ENCODE results near the gene CNNM3.

Gene CNNM3

DNA sequence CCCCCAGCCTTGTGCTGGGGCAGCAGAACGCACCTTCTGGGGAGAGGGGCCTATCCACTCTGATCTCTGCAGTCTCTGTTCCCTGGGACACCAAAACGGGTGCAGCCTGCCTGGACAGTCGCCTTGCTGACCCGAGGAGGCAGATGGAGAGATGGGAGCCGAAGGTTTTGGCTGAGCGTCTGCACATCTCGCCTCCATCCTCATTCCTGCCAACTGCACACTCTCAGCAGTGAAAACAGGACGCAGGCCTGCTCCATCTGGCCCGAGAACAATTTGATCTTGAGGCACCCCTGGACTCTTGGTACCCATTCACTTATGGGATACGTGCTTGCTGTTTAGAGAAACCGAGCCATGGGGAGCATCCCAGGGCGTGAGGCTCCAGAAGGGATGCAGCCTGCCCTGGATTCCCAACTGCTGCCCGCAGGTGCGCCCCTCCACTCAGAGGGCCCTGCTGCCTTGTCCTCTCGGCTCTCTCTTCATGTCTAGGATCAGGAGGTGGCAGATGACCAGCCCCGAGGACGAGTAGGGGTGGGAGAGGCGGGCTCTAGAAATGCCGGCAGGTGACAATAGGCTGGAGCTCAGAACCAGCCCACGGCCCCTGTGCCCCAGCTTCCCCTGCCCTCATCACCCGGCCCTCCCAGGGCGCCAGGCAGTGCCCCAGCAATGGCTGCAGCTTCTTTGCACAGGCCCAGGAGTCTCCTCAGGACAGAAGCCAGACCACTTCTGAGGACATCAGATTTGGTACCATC lies 62.9 kb downstream of the CNNM3 start:
- TF ChIP-seq ZFX (IDR thresholded peaks at IDR 0.05; ENCODE audit: borderline replicate concordance), result no peak
- TF ChIP-seq, protein P1, sequence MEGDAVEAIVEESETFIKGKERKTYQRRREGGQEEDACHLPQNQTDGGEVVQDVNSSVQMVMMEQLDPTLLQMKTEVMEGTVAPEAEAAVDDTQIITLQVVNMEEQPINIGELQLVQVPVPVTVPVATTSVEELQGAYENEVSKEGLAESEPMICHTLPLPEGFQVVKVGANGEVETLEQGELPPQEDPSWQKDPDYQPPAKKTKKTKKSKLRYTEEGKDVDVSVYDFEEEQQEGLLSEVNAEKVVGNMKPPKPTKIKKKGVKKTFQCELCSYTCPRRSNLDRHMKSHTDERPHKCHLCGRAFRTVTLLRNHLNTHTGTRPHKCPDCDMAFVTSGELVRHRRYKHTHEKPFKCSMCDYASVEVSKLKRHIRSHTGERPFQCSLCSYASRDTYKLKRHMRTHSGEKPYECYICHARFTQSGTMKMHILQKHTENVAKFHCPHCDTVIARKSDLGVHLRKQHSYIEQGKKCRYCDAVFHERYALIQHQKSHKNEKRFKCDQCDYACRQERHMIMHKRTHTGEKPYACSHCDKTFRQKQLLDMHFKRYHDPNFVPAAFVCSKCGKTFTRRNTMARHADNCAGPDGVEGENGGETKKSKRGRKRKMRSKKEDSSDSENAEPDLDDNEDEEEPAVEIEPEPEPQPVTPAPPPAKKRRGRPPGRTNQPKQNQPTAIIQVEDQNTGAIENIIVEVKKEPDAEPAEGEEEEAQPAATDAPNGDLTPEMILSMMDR (IDR thresholded peaks at IDR 0.05), result no peak
- H3K27ac ChIP-seq, result no peak overlapping the region

DNA sequence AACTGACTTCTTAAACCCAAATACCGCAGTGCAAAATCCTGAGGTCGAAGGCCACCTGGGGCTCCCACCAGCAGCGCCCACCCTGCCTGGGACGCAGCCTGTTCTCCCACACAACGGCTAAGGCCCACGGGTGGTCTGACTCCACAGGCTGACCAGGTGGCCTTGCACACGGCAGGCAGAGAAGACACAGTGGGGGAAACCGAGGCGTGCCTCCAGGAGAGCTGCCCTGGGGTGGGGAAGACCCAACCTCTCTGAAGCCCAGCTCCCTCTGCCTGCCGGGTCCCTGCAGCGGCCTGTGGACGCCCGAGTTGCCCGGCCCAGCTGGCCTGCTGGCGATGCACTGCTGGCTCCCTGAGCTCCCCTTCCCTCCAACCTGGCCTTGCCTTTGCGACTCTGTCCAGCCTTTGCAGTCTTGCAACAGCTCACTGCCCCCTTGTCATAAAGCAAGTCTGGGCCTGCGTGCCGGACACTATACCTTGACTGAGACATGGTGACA lies 63.5 kb downstream of the CNNM3 start:
- H3K27ac ChIP-seq, result no peak overlapping the region
- no peak for TF ChIP-seq ZFX (IDR thresholded peaks at IDR 0.05; ENCODE audit: borderline replicate concordance)
- TF ChIP-seq, protein P1 (IDR thresholded peaks at IDR 0.05), result no peak

DNA sequence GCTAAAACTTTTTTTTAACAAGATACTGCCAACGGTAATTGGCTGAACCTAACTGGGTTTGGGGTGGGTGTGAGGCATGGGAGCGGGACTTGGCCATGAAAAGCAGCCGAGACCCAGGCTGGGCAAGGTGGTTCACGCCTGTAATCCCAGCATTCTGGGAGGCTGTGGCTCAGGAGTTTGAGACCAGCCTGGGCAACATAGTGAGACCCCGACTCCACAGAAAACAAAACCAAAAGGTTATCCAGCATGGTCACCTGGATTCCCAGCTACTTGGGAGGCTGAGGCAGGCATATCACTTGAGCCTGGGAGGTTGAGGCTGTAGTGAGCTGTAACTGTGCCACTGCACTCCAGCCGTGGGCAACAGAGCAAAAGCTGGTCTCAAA lies 64.8 kb downstream of the CNNM3 start:
- H3K27ac ChIP-seq, result no peak overlapping the region
- TF ChIP-seq, protein P1 (IDR thresholded peaks at IDR 0.05), result no peak
- TF ChIP-seq ZFX (IDR thresholded peaks at IDR 0.05; ENCODE audit: borderline replicate concordance), result no peak

DNA sequence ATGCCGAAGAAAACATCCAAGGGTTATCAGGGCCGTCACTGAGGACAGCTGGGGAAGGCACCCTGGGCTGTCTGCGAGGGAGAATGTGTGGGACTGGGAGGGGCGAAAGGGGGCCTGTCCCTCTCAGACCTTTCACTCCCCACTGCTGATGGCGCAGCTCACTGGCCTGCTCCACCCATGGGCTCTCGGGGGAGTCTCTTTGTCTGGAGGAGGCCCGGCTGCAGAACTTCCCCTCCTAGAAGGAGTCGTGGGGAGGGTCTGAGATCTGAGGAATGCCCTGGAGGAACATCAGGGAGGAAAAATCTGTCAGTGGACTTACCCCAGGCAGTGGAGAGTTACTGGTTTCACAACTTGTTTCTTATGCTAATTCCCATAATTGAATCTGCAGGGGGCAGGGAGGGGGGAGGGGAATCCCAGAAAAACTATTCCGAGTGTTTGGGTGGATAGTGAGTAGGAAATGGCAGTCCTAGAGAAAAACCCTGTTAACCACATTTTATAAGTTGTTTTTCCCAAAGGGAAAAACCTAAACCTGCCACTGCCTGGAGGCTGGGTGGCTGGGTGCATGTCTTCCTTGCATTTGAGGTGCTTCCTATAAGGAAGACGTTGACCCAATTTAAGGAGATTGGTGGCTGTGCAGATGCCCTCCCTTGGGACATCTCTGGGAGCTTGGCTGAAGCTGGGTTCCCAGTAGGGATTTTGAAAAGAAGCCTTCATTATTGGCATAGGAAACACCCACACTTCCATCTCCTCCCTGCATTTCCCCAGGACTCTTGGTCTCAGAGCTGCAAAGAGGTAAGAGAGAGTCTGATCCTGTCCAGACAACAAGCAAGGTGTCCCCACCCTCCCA lies 65.5 kb downstream of the CNNM3 start:
- H3K27ac ChIP-seq, result no peak overlapping the region

DNA sequence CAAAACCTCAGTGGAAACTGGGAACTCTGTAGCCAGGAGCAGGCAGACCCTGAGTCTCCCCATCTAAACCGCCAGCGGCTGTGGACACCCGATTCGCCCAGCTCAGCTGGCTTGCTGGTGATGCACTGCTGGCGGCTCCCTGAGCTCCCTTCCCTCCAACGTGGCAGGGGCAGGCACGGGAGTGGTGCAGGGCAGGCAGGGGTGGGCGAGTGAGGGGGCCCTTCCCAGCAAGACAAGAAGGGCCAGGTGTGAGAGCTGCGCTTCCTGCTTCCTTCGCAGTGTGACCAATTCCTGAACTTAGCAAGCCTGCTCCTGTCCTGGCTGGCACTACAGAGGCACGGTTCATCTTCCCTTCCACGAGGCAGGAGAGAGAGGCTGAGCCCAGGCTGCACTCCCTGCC lies 66.2 kb downstream of the CNNM3 start:
- H3K27ac ChIP-seq, result no peak overlapping the region
- TF ChIP-seq, protein P1 (IDR thresholded peaks at IDR 0.05), result no peak
- TF ChIP-seq ZFX (IDR thresholded peaks at IDR 0.05; ENCODE audit: borderline replicate concordance), result no peak

More for the DNA sequence above, 65.5 kb downstream of the CNNM3 start:
- TF ChIP-seq, protein P1 (IDR thresholded peaks at IDR 0.05), result no peak
- no peak for TF ChIP-seq ZFX (IDR thresholded peaks at IDR 0.05; ENCODE audit: borderline replicate concordance)

DNA sequence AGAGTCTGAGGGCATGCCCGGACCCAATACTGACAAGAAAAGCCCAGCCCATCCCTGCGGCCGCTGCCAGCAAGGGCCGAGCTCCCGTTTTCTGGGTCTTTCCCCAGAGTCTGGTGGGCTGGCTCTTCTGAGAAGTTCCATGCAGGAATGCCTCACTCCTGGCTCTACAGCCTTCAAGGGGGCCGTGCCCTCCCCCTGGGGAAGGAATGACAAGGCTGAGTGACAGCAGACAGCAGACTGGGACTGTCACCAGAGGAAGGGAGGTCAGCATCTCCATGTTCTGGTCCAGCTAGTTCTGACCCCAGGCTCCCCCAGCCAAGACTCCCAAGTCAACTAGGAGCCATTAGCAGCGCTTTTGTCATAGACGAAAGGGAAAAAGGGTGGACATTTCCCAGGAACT lies 66.8 kb downstream of the CNNM3 start:
- H3K27ac ChIP-seq, result no peak overlapping the region
- TF ChIP-seq ZFX (IDR thresholded peaks at IDR 0.05; ENCODE audit: borderline replicate concordance), result no peak
- TF ChIP-seq, protein P1 (IDR thresholded peaks at IDR 0.05), result no peak

DNA sequence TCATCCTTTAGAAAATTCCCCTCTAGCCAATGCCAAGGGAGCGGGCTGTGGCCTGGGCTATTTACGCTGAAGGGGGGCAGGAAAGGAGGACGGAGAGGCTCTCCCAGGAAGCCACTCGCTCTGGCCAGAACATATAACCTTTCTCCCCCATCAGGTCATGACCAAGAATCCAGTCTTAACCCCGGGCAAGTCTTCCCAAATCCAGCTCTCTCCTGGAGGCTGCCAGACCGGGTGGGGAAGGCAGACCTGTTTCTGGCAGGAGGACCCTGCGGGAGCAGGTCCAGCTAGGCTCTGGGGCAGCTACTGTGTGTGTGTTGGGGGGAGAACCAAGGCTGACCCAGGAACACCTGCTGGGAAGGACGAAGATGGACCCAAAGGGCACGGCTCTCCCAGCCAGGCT lies 67.2 kb downstream of the CNNM3 start:
- TF ChIP-seq ZFX (IDR thresholded peaks at IDR 0.05; ENCODE audit: borderline replicate concordance), result no peak
- TF ChIP-seq, protein P1 (IDR thresholded peaks at IDR 0.05), result no peak
- H3K27ac ChIP-seq, result no peak overlapping the region
